SK-N-MC (cell line): Measurements from ENCODE around the gene OR1F1.

Experiments used
- EZH2 ChIP-seq: fragments of 200-600 bp; sonication (generic); IDR thresholded peaks from one replicate; pipeline ENCODE4 v1.6.1; 2017; ENCODE audit warnings: antibody characterized with exemption
- POLR2AphosphoS5 ChIP-seq: IDR thresholded peaks from 2 replicates; pipeline ENCODE4 v1.6.1; 2012; ENCODE audit warnings: mild to moderate bottlenecking, low read depth, low read length, borderline replicate concordance

DNA sequence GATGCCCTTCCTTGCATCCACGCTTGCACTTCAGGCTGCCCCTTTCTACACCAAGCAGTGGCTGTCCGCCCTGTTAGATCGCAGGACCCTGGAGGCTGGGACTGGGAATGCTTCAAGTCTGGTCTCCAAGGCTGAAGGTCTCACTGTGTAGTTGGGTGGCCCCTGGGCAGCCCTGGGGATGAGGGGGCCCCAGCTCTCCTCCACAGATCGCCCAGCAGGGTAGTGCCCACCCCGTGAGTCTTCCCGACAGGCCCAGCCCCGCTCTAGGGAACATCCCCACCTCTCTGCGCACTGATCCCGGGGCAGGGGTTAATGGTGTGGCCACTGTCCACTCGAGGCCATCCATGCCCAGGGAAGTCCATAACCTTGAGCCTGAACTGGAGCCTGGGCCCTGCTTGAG lies 42.9 kb upstream of the OR1F1 start:
- TF ChIP-seq POLR2AphosphoS5 (no peak), EZH2 (no peak)
